CD4-positive, CD25-positive, alpha-beta regulatory T cell (primary cell): ENCODE data around the gene RBBP7. TPM values are rescaled to one million over a fixed set of nuclear protein-coding genes. Genes with fewer than 3 reads are reported as not detected.
A peak's percentile ranks its signal among the peaks of the same experiment; 100 is the strongest.
"Not testable (repeated sequence)": the region's sequence is repeated elsewhere in the genome, so short reads cannot be mapped to it uniquely, and the experiment has no call there.

Experiments used
- ATAC-seq, 2 donors: fragments of 150-1000 bp; cut with Tn5 transposase; one replicate each; pipeline ENCODE4 v1.10.0; 2021; ENCODE audit warnings: low read depth in 2 of 2, moderate number of reproducible peaks in 2 of 2, moderate library complexity in 1 of 2
- DNase-seq, 3 donors: peaks; one replicate each; pipeline versions ENCODE4 v3.0.0 to v3.0.0-alpha.2; 2012 to 2022; ENCODE audit warnings: mixed read lengths in 1 of 3
- H3K27ac ChIP-seq: one replicate; pipeline ENCODE4 v1.7.0; 2013; ENCODE audit warnings: mild to moderate bottlenecking, low read length; ENCODE audit not compliant: insufficient read depth, poor library complexity, severe bottlenecking
- H3K27me3 ChIP-seq: one replicate; pipeline ENCODE4 v1.7.0; 2013; ENCODE audit warnings: low read length; ENCODE audit not compliant: control insufficient read depth, insufficient read depth
- H3K36me3 ChIP-seq: one replicate; pipeline ENCODE4 v1.7.0; 2013; ENCODE audit warnings: mild to moderate bottlenecking, low read length, moderate library complexity; ENCODE audit not compliant: control insufficient read depth, insufficient read depth
- H3K4me1 ChIP-seq: 2 replicates; pipeline ENCODE4 v1.7.0; 2013; ENCODE audit warnings: mild to moderate bottlenecking, low read length; ENCODE audit not compliant: insufficient read depth, control insufficient read depth, poor library complexity, severe bottlenecking
- H3K4me3 ChIP-seq: one replicate; pipeline ENCODE4 v1.7.0; 2013; ENCODE audit warnings: low read depth, mild to moderate bottlenecking, low read length, moderate library complexity
- H3K9me3 ChIP-seq, 2 experiments: 1 replicate in 1 of 2; 2 replicates in 1 of 2; pipeline ENCODE4 v1.7.0; 2013; ENCODE audit warnings: low read length in 2 of 2, mild to moderate bottlenecking in 1 of 2, moderate library complexity in 1 of 2; ENCODE audit not compliant: control insufficient read depth in 2 of 2
- H3K27ac Mint-ChIP-seq, 3 donors: one replicate each; pipeline ENCODE4 v1.8.0; 2020 to 2022; ENCODE audit warnings: mild to moderate bottlenecking in 3 of 3, mixed read lengths in 3 of 3, moderate library complexity in 2 of 3
- H3K27me3 Mint-ChIP-seq: one replicate; pipeline ENCODE4 v1.8.0; 2022; ENCODE audit warnings: mild to moderate bottlenecking, mixed read lengths
- H3K36me3 Mint-ChIP-seq: one replicate; pipeline ENCODE4 v1.8.0; 2020; ENCODE audit warnings: mixed read lengths
- H3K4me1 Mint-ChIP-seq, 4 donors: one replicate each; pipeline ENCODE4 v1.8.0; 2020 to 2022; ENCODE audit warnings: mixed read lengths in 4 of 4, mild to moderate bottlenecking in 1 of 4
- H3K4me3 Mint-ChIP-seq, 4 donors: one replicate each; pipeline ENCODE4 v1.8.0; 2020 to 2022; ENCODE audit warnings: mild to moderate bottlenecking in 4 of 4, mixed read lengths in 4 of 4, moderate library complexity in 3 of 4
- H3K9me3 Mint-ChIP-seq, 7 donors: one replicate each; pipeline ENCODE4 v1.8.0; 2020 to 2022; ENCODE audit warnings: mixed read lengths in 7 of 7, mild to moderate bottlenecking in 3 of 7, moderate library complexity in 2 of 7
- polyA plus RNA-seq, 4 donors: library from polyadenylated mRNA; unstranded; fragments of 300-500 nt; fragmentation: Illumina TruSeq; gene quantifications; one replicate each; pipeline ENCODE4 v1.2.3, GENCODE V29; 2021
- total RNA-seq: library from RNA; stranded (reverse); gene quantifications from one replicate; pipeline ENCODE4 v1.2.3, GENCODE V29; 2022

RBBP7 gene
- total and polyA plus RNA-seq, 5 donors from 2014 or later: 120 to 150 (median 141) TPM

GRCh38 chrX:16856744-16857143 is 13.4 kb downstream of the RBBP7 start:
- ATAC-seq (no peak), DNase-seq (no peak)
- no peak overlapping the region for H3K27ac ChIP-seq
- peaks cover 51% of the 10 kb centered on the region for H3K36me3 Mint-ChIP-seq
- H3K9me3 Mint-ChIP-seq: no peaks in the 10 kb centered on the region
- no peak overlapping the region for H3K4me3 Mint-ChIP-seq
- peak overlapping the region in 1 of 3 donors; percentile 7 for H3K27ac Mint-ChIP-seq
- no peaks in the 10 kb centered on the region for H3K27me3 Mint-ChIP-seq
- H3K9me3 ChIP-seq: no peaks in the 10 kb centered on the region
- peaks cover 59% of the 10 kb centered on the region for H3K36me3 ChIP-seq
- H3K4me1 Mint-ChIP-seq: peaks cover under 1 to 26% (median 18%) of the 10 kb centered on the region in 4 donors
- no peak overlapping the region for H3K4me3 ChIP-seq
- H3K4me1 ChIP-seq: no peaks in the 10 kb centered on the region
- no peaks in the 10 kb centered on the region for H3K27me3 ChIP-seq

DNA sequence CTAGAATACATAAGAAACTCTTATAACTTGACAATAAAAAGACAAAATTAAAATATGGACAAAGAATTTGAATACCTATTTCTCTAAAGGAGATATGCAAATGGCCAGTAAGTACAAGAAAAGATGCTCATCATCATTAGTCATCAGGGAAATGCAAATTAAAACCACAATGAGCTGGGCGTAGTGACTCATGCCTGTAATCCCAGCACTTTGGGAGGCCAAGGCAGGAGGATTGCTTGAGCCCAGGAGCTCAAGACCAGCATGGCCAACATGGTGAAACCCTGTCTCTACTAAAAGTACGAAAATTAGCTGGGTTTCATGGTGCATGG is 14.1 kb downstream of the RBBP7 start:
- H3K4me1 ChIP-seq, H3K4me3 ChIP-seq, H3K27me3 ChIP-seq, H3K27ac ChIP-seq, H3K27ac Mint-ChIP-seq, H3K9me3 ChIP-seq, H3K4me3 Mint-ChIP-seq, H3K27me3 Mint-ChIP-seq, H3K9me3 Mint-ChIP-seq: not testable (repeated sequence)
- ATAC-seq (peak; percentile 51 to 60), DNase-seq (peak in 1 of 3 donors; percentile 23)
- peaks cover 59% of the 10 kb centered on the region for H3K36me3 ChIP-seq
- Mint-ChIP-seq H3K36me3 (peaks cover 55% of the 10 kb centered on the region), H3K4me1 (peaks cover 6 to 26% (median 20%) of the 10 kb centered on the region in 4 donors)

GRCh38 chrX:16855363-16856075 is 14.6 kb downstream of the RBBP7 start:
- Histone ChIP-seq H3K36me3 (peaks cover 60% of the 10 kb centered on the region), H3K9me3 (no peaks in the 10 kb centered on the region), H3K4me1 (no peaks in the 10 kb centered on the region), H3K4me3 (no peak overlapping the region), H3K27me3 (no peaks in the 10 kb centered on the region), H3K27ac (no peak overlapping the region)
- Mint-ChIP-seq H3K36me3 (peaks cover 55% of the 10 kb centered on the region), H3K27me3 (no peaks in the 10 kb centered on the region), H3K4me3 (no peak overlapping the region), H3K9me3 (no peaks in the 10 kb centered on the region), H3K4me1 (peaks cover 6 to 26% (median 20%) of the 10 kb centered on the region in 4 donors), H3K27ac (no peak overlapping the region)
- DNase-seq: no peak
- no peak for ATAC-seq

DNA sequence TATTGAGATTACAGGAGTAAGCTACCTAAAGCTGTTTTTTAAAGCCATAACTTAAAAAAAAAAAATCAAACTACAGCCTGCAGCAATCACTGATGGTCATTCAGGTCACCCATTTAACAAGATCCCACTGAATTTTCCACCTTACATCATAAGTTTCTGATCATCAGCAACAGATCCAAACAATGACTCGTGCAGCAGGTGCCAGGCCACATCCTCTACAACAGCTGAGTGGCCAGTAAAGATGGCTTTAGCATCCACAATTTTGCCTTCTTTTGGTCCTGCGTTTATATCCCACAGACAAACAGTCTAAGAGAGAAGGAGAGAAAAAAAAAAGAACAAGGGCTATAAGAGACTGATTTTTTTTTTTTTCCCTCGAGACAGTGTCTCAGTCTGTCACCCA is 16.6 kb downstream of the RBBP7 start:
- Histone ChIP-seq H3K36me3 (peaks cover 60% of the 10 kb centered on the region), H3K4me1 (no peaks in the 10 kb centered on the region), H3K27me3 (no peaks in the 10 kb centered on the region), H3K27ac (no peak overlapping the region), H3K9me3 (no peaks in the 10 kb centered on the region), H3K4me3 (no peak overlapping the region)
- Mint-ChIP-seq H3K4me1 (peaks cover 6 to 14% (median 8%) of the 10 kb centered on the region in 4 donors), H3K4me3 (no peak overlapping the region), H3K9me3 (no peaks in the 10 kb centered on the region), H3K27ac (peak overlapping the region in 1 of 3 donors; percentile 60), H3K27me3 (no peaks in the 10 kb centered on the region), H3K36me3 (peaks cover 54% of the 10 kb centered on the region)
- DNase-seq (no peak), ATAC-seq (peak in 1 of 2 donors; percentile 62)

GRCh38 chrX:16852617-16853179 is 17.5 kb downstream of the RBBP7 start:
- H3K27ac Mint-ChIP-seq: no peak overlapping the region
- DNase-seq: no peak
- ATAC-seq: peak in 1 of 2 donors; percentile 66
- Histone ChIP-seq H3K4me3 (no peak overlapping the region), H3K4me1 (no peaks in the 10 kb centered on the region), H3K9me3 (no peaks in the 10 kb centered on the region), H3K27me3 (no peaks in the 10 kb centered on the region), H3K27ac (no peak overlapping the region), H3K36me3 (peaks cover 59% of the 10 kb centered on the region)
- no peak overlapping the region for H3K4me3 Mint-ChIP-seq
- H3K36me3 Mint-ChIP-seq: peaks cover 53% of the 10 kb centered on the region
- H3K4me1 Mint-ChIP-seq: peaks cover 6 to 13% (median 7%) of the 10 kb centered on the region in 4 donors
- H3K27me3 Mint-ChIP-seq: no peaks in the 10 kb centered on the region
- H3K9me3 Mint-ChIP-seq: no peaks in the 10 kb centered on the region

DNA sequence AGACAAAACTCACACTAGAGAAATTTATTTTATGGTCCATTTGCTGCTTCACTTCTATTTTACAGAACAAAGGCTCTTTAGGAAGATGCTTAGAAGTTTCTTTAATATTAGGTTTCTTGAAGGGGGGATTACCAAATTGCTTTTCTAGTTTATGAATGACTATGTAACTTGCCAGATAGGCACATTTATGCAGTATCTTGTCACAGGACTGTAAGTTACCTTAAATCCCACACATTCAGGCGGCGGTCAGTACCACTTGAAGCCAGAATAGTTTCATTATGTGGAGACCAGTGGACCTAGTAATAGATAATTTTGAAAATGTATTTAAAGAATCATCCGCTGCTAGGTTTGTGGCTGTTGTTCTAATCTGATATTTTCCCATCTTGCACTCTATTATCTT is 18.3 kb downstream of the RBBP7 start:
- Histone ChIP-seq H3K36me3 (peaks cover 55% of the 10 kb centered on the region), H3K27ac (no peak overlapping the region), H3K27me3 (no peaks in the 10 kb centered on the region), H3K9me3 (no peaks in the 10 kb centered on the region), H3K4me1 (no peaks in the 10 kb centered on the region), H3K4me3 (no peak overlapping the region)
- no peaks in the 10 kb centered on the region for H3K9me3 Mint-ChIP-seq
- DNase-seq (no peak), ATAC-seq (no peak)
- H3K36me3 Mint-ChIP-seq: peaks cover 44% of the 10 kb centered on the region
- no peaks in the 10 kb centered on the region for H3K27me3 Mint-ChIP-seq
- peaks cover 4 to 9% (median 5%) of the 10 kb centered on the region in 4 donors for H3K4me1 Mint-ChIP-seq
- H3K4me3 Mint-ChIP-seq: no peak overlapping the region
- peak overlapping the region in 1 of 3 donors; percentile 9 for H3K27ac Mint-ChIP-seq

DNA sequence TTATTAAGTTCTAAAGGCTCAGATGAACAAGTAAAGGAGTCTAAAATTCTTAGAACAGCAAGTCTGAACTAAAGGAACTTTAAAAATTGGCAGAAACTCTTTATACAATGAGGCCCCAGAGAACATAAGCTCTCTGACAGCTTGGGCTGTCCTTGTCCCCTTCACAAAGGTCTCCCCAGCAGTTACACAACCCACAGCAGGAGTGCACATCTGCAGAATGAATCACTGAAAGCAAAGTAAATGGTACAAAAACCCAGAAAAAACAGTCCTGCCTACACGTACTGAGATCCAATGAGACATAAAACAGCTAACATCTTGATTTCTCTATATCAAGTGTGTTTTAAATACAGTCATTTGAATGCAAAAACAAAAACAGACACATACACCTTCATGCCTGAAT is 18.7 kb downstream of the RBBP7 start:
- H3K36me3 Mint-ChIP-seq: peaks cover 40% of the 10 kb centered on the region
- ATAC-seq: no peak

GRCh38 chrX:16848541-16848940 is 21.6 kb downstream of the RBBP7 start:
- no peaks in the 10 kb centered on the region for H3K27me3 ChIP-seq
- H3K9me3 Mint-ChIP-seq: no peaks in the 10 kb centered on the region
- no peak for DNase-seq
- no peaks in the 10 kb centered on the region for H3K27me3 Mint-ChIP-seq
- H3K36me3 Mint-ChIP-seq: peaks cover 52% of the 10 kb centered on the region
- no peak overlapping the region for H3K27ac Mint-ChIP-seq
- no peak overlapping the region for H3K4me3 Mint-ChIP-seq
- H3K36me3 ChIP-seq: peaks cover 68% of the 10 kb centered on the region
- H3K27ac ChIP-seq: no peak overlapping the region
- no peaks in the 10 kb centered on the region for H3K4me1 ChIP-seq
- no peaks in the 10 kb centered on the region for H3K9me3 ChIP-seq
- H3K4me1 Mint-ChIP-seq: peaks cover 0 to 11% (median 4%) of the 10 kb centered on the region in 4 donors
- no peak for ATAC-seq
- H3K4me3 ChIP-seq: no peak overlapping the region

More for the DNA sequence above, 18.7 kb downstream of the RBBP7 start:
- Mint-ChIP-seq H3K27ac (peak overlapping the region in 1 of 3 donors; percentile 9), H3K27me3 (no peaks in the 10 kb centered on the region), H3K9me3 (no peaks in the 10 kb centered on the region), H3K4me3 (no peak overlapping the region), H3K4me1 (peaks cover 4 to 6% (median 5%) of the 10 kb centered on the region in 4 donors)
- Histone ChIP-seq H3K27ac (no peak overlapping the region), H3K4me1 (no peaks in the 10 kb centered on the region), H3K9me3 (no peaks in the 10 kb centered on the region), H3K36me3 (peaks cover 54% of the 10 kb centered on the region), H3K27me3 (no peaks in the 10 kb centered on the region), H3K4me3 (no peak overlapping the region)
- DNase-seq: no peak
